Smooth muscle cell (in vitro differentiated cells): ENCODE measurements around the gene RASSF4. TPM values are rescaled to one million over a fixed set of nuclear protein-coding genes. Genes with fewer than 3 reads are reported as not detected.

Experiments
- DNase-seq: peaks from one replicate; lab custom pipeline; 2025; ENCODE audit not compliant: unreplicated experiment; lab: John Stamatoyannopoulos, UW
- H2AFZ ChIP-seq: fragments of 200-600 bp; sonication (generic); 2 replicates; pipeline ENCODE4 v1.6.0; 2016; ENCODE audit warnings: antibody characterized with exemption, low read depth, mild to moderate bottlenecking
- H3F3A ChIP-seq: fragments of 200-600 bp; sonication (generic); 2 replicates; pipeline ENCODE4 v1.6.0; 2017; ENCODE audit warnings: antibody characterized with exemption, low read depth
- H3K27ac ChIP-seq: fragments of 200-600 bp; sonication (generic); 2 replicates; pipeline ENCODE4 v1.5.1; 2016; ENCODE audit warnings: low read depth, mild to moderate bottlenecking
- H3K27me3 ChIP-seq: fragments of 200-600 bp; sonication (generic); 2 replicates; pipeline ENCODE4 v1.6.1; 2016; ENCODE audit warnings: low read depth, mild to moderate bottlenecking
- H3K36me3 ChIP-seq: fragments of 200-600 bp; sonication (generic); 2 replicates; pipeline ENCODE4 v1.5.1; 2016; ENCODE audit warnings: low read depth
- H3K4me1 ChIP-seq: fragments of 200-600 bp; sonication (generic); 2 replicates; pipeline ENCODE4 v1.5.1; 2016; ENCODE audit warnings: low read depth
- H3K4me2 ChIP-seq: fragments of 200-600 bp; sonication (generic); 2 replicates; pipeline ENCODE4 v1.6.0; 2016; ENCODE audit warnings: mild to moderate bottlenecking
- H3K4me3 ChIP-seq: fragments of 200-600 bp; sonication (generic); 2 replicates; pipeline ENCODE4 v1.5.1; 2016; ENCODE audit warnings: mild to moderate bottlenecking
- H3K79me2 ChIP-seq: fragments of 200-600 bp; sonication (generic); 2 replicates; pipeline ENCODE4 v1.6.0; 2016; ENCODE audit warnings: low read depth, mild to moderate bottlenecking
- H3K9ac ChIP-seq: fragments of 200-600 bp; sonication (generic); 2 replicates; pipeline ENCODE4 v1.6.0; 2016; ENCODE audit warnings: low read depth
- H3K9me3 ChIP-seq: fragments of 200-600 bp; sonication (generic); replicated peaks from 2 replicates; pipeline ENCODE4 v1.5.1; 2016; ENCODE audit warnings: low read depth
- H4K20me1 ChIP-seq: fragments of 200-600 bp; sonication (generic); 2 replicates; pipeline ENCODE4 v1.6.0; 2016; ENCODE audit warnings: low read depth
- WGBS: methylation state at CpG from one replicate; pipeline ENCODE4 v1.1.7; 2016; ENCODE audit warnings: low lambda C conversion rate; 5-methylcytosine and 5-hydroxymethylcytosine counted together
- polyA plus RNA-seq: library from polyadenylated mRNA; unstranded; fragments of >200 nt; fragmentation: Nextera tagmentation; extraction: Ambion mirVana; gene quantifications from 2 replicates; pipeline ENCODE4 v1.2.1, GENCODE V29; 2016
- total RNA-seq: library from RNA; depleted of rRNA; stranded (reverse); fragments of >200 nt; gene quantifications from 2 replicates; pipeline ENCODE4 v1.2.3, GENCODE V29; 2014
- TF ChIP-seq, protein P1 (sequence below): fragments of 200-600 bp; sonication (generic); IDR thresholded peaks from 2 replicates; pipeline ENCODE4 v1.5.1; 2017; ENCODE audit warnings: borderline replicate concordance, mild to moderate bottlenecking, antibody characterized with exemption; ENCODE audit not compliant: insufficient read depth, poor library complexity, severe bottlenecking

RASSF4 gene
- total and polyA plus RNA-seq, 2 experiments from 2014 or later: 8.3 to 14.8 TPM

DNA sequence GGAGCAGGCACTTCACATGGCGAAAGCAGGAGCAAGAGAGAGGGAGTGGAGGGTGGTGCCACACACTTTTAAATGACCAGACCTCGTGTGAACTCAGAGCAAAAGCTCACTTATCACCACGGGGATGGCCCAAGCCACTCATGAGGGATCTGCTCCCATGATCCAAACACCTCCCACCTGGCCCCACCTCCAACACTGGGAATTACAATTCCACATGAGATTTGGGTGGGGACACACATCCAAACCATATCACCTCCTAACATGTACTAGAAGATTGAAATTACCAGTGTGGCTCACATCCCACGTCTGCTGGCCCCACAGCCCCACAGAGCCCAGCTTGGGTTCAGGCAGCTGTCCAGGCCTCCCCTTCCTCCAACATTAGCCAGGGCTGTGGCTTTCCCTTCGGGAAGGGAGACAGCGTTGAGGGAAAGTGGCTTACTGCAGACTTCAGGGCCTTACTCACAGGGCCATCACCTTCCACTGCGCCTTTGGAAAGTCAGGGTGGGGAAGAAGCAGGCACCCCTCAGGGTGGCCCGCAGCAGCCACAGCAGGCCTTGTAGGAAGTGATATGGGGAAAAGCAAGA, 11.3 kb downstream of the RASSF4 start:
- TF ChIP-seq, protein P1, sequence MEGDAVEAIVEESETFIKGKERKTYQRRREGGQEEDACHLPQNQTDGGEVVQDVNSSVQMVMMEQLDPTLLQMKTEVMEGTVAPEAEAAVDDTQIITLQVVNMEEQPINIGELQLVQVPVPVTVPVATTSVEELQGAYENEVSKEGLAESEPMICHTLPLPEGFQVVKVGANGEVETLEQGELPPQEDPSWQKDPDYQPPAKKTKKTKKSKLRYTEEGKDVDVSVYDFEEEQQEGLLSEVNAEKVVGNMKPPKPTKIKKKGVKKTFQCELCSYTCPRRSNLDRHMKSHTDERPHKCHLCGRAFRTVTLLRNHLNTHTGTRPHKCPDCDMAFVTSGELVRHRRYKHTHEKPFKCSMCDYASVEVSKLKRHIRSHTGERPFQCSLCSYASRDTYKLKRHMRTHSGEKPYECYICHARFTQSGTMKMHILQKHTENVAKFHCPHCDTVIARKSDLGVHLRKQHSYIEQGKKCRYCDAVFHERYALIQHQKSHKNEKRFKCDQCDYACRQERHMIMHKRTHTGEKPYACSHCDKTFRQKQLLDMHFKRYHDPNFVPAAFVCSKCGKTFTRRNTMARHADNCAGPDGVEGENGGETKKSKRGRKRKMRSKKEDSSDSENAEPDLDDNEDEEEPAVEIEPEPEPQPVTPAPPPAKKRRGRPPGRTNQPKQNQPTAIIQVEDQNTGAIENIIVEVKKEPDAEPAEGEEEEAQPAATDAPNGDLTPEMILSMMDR: no peak
- no peak overlapping the region for H3K27ac ChIP-seq
- H4K20me1 ChIP-seq: no peaks in the 10 kb centered on the region
- no peaks in the 10 kb centered on the region for H3K27me3 ChIP-seq
- no peaks in the 10 kb centered on the region for H3K79me2 ChIP-seq
- WGBS: 96% methylated on average over 8 of the region's 8 CpGs
- H3K4me2 ChIP-seq: no peak overlapping the region
- H3K4me3 ChIP-seq: no peak overlapping the region
- no peak overlapping the region for H2AFZ ChIP-seq
- no peaks in the 10 kb centered on the region for H3K36me3 ChIP-seq
- H3F3A ChIP-seq: no peaks in the 10 kb centered on the region
- H3K4me1 ChIP-seq: peaks cover 8% of the 10 kb centered on the region
- H3K9me3 ChIP-seq: no peaks in the 10 kb centered on the region
- no peak overlapping the region for H3K9ac ChIP-seq
- DNase-seq: no peak

DNA sequence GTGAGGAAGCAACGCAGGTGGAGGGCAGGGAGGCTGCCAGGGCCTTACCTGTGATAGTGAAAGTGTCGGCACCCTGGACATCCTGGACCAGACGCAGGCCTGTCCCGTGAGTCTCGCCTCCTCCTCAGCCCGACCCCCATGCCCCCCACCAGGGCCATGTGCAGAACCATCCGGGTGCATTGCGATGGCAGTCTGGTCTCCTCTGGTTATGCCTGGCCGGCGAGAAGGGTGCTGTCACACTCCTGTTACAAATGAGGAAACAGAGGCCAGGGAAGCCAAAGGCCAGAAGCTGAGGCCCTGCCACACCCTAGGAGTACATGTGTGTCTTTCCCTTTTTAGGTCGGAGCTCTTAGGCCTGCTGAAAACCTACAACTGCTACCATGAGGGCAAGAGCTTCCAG, 11.8 kb downstream of the RASSF4 start:
- 97% methylated on average over 11 of the region's 11 CpGs for WGBS
- DNase-seq: no peak
- Histone ChIP-seq H3K4me3 (no peak overlapping the region), H3K9me3 (no peaks in the 10 kb centered on the region), H3K4me1 (peaks cover 9% of the 10 kb centered on the region), H3K27ac (no peak overlapping the region), H4K20me1 (no peaks in the 10 kb centered on the region), H3F3A (peaks cover 2% of the 10 kb centered on the region), H3K9ac (no peak overlapping the region), H3K79me2 (no peaks in the 10 kb centered on the region), H3K4me2 (no peak overlapping the region), H2AFZ (no peak overlapping the region), H3K36me3 (no peaks in the 10 kb centered on the region), H3K27me3 (no peaks in the 10 kb centered on the region)
- TF ChIP-seq, protein P1: no peak

DNA sequence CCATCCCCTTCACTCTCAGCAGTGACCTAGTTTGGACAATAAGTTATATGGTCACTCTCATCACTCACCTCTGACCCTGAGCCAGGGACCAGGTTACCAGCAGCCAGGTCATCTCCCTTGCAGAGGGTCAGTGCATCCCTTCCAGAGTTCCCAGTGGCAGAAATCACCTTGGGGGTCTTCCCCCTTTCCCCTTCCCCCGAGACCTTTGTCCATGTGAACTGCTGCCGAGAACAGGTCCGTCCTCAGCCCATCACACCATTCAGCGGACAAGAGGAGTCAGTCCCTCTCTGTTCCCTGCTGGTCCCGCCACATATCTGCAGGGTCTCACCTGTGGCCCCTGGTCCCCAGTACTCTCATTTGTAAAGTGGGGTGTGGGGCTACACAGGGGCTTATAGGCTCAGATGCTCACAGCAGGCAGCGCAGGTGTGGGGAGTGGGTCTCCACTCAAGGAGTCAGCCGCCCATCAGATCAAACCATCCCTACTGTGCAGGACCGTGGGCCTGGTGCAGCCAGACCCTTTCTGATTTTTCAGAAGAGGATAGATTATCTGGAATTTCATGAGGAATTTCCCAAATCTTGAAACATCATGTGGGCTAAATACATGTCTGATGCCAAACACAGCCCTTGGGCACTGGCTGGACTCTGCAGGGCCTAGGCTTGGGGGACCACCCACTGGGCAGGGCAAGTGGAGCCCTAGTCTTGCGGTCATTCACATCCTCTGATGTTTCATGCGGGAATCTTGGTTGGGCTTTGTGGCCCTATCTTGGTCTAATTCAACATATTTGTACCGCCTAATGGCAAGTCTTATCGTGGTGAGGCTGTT, 12.5 kb downstream of the RASSF4 start:
- DNase-seq: no peak
- no peak overlapping the region for H3K9ac ChIP-seq

More for the DNA sequence above, 12.5 kb downstream of the RASSF4 start:
- WGBS: 96% methylated on average over 12 of the region's 12 CpGs
- Histone ChIP-seq H3K9me3 (no peaks in the 10 kb centered on the region), H3F3A (peaks cover 6% of the 10 kb centered on the region), H3K27me3 (no peaks in the 10 kb centered on the region), H3K4me2 (no peak overlapping the region), H3K4me3 (no peak overlapping the region), H3K27ac (no peak overlapping the region), H4K20me1 (no peaks in the 10 kb centered on the region), H3K36me3 (no peaks in the 10 kb centered on the region), H2AFZ (no peak overlapping the region), H3K4me1 (peaks cover 9% of the 10 kb centered on the region), H3K79me2 (no peaks in the 10 kb centered on the region)
- TF ChIP-seq, protein P1: no peak
